Spleen (tissue), 7 donors: Measurements from ENCODE around the gene DLST.

Experiments used
- CTCF ChIP-seq, 11 experiments: fragments of 200-600 bp in 7 of 11; fragments of 450-650 bp in 4 of 11; sonication (generic) in 4 of 11; IDR thresholded peaks in 8 of 11; conservative IDR thresholded peaks in 3 of 11; 1 replicate in 7 of 11; 2 replicates in 4 of 11; pipeline versions ENCODE4 v1.4.0 to v1.8.0; 2016 to 2021; ENCODE audit warnings: antibody characterized with exemption in 11 of 11, inconsistent platforms in 4 of 11, mild to moderate bottlenecking in 1 of 11
- POLR2A ChIP-seq, 3 donors: fragments of 450-650 bp; IDR thresholded peaks; one replicate each; pipeline ENCODE4 v1.5.1; 2017; ENCODE audit warnings: antibody characterized with exemption in 3 of 3, mild to moderate bottlenecking in 1 of 3
- POLR2AphosphoS5 ChIP-seq, 3 donors: sonication (generic); formaldehyde crosslinking; IDR thresholded peaks; one replicate each; pipeline ENCODE4 v1.5.1; 2017; ENCODE audit warnings: antibody characterized with exemption in 3 of 3
- donor health status: DM: no; HTN: no; CAD: no; lungs with moderate emphysema.
- donor health status: DM: no; HTN: no; CAD: no.
- donor health status: DM: no; HTN: no; CAD: no.

GRCh38 chr14:74915826-74916225 is 34.1 kb downstream of the DLST start:
- no peak for TF ChIP-seq CTCF (IDR thresholded peaks at IDR 0.05 in 8 of 11, conservative IDR thresholded peaks at IDR 0.05 in 3 of 11)
- no peak for TF ChIP-seq POLR2A (IDR thresholded peaks at IDR 0.05)
- no peak for TF ChIP-seq POLR2AphosphoS5 (IDR thresholded peaks at IDR 0.05)
